ENCODE results near the gene AUNIP. TPM values are rescaled to one million over a fixed set of nuclear protein-coding genes. Genes with fewer than 3 reads are reported as not detected.

Gene AUNIP
- total and polyA plus RNA-seq, 2 experiments from 2014 or later: 20.9 to 21.9 TPM

GRCh38 chr1:25848531-25848930 is 10.7 kb downstream of the AUNIP start (continued):
- TF ChIP-seq REST (IDR thresholded peaks at IDR 0.05; ENCODE audit: unreplicated experiment): no peak

DNA sequence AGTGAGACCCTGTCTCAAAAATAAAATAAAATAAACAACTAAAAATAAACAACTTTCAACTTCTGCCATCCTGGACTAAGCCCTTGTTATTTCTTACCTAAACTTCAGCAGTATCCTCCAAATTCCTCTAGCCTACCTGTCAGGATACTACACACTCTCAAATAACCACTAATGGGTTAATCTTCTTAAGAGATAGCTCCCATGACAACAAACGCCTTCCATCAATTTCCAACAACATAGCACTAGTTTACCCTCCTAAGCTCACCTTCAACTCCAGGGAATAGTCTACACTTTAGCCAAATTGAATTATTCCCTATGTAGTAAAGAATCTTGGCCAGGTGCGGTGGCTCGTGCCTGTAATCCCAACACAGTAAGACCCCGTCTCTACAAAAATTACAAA is 11.3 kb downstream of the AUNIP start:
- Histone ChIP-seq H3K9me2 (ENCODE audit: insufficient read depth) (no peaks in the 10 kb centered on the region), H3K4me2 (no peak overlapping the region), H3K4me1 (ENCODE audit: insufficient read depth) (no peaks in the 10 kb centered on the region), H3K36me3 (ENCODE audit: insufficient read depth) (peaks cover 2% of the 10 kb centered on the region; the same call in 1 of the 2 replicates), H3K79me2 (replicated peaks; ENCODE audit: insufficient read depth) (peaks cover 99% of the 10 kb centered on the region), H3K27ac (ENCODE audit: low read depth) (no peak overlapping the region), H3K4me3 (no peak overlapping the region), H2AFZ (no peak overlapping the region), H3F3A (replicated peaks; ENCODE audit: low read depth) (no peaks in the 10 kb centered on the region), H4K20me1 (replicated peaks; ENCODE audit: insufficient read depth) (peaks cover 32% of the 10 kb centered on the region), H3K27me3 (ENCODE audit: insufficient read depth) (no peaks in the 10 kb centered on the region)
- Mint-ChIP-seq H3K27me3 (ENCODE audit: insufficient read depth, low read depth, poor library complexity) (peaks cover 2% of the 10 kb centered on the region), H3K36me3 (ENCODE audit: low read depth) (no peaks in the 10 kb centered on the region; the same call in 2 of the 3 replicates), H3K4me3 (no peak overlapping the region), H3K27ac (no peak overlapping the region), H3K9me3 (no peaks in the 10 kb centered on the region), H3K4me1 (peaks cover 10% of the 10 kb centered on the region; the same call in 2 of the 3 replicates)
- DNase-seq (ENCODE audit: low spot score): no peak
- TF ChIP-seq EZH2 (IDR thresholded peaks at IDR 0.05; ENCODE audit: low read depth, unreplicated experiment): no peak
- ATAC-seq: no peak

DNA sequence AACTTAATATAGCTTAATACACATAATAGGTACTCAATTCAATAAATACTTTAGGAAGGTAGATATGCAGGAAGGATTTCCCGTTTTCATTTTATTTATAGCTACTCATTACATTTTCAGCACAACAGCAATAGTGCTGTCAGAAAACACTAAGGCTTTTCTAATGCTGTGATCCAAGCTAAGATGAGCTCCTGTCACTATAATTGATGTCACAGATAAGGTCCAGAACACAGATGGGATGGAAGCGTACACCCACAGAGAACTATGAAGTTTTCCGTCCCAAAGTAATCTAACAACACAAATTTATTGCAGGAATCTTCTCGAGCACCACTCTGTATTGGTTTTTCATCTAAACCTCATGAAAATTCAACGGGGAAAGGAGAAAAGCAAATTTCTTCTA is 13.6 kb downstream of the AUNIP start:
- DNase-seq (ENCODE audit: low spot score) (no peak), ATAC-seq (no peak)
- TF ChIP-seq EZH2 (IDR thresholded peaks at IDR 0.05; ENCODE audit: low read depth, unreplicated experiment): no peak
- TF ChIP-seq STAT1 (IDR thresholded peaks at IDR 0.05; ENCODE audit: unreplicated experiment): no peak
- no peak overlapping the region for H3K27ac Mint-ChIP-seq
- H3K27me3 ChIP-seq (ENCODE audit: insufficient read depth): no peaks in the 10 kb centered on the region
- H3K9me2 ChIP-seq (ENCODE audit: insufficient read depth): no peaks in the 10 kb centered on the region
- peaks cover 2% of the 10 kb centered on the region; the same call in 1 of the 2 replicates for H3K36me3 ChIP-seq (ENCODE audit: insufficient read depth)
- H3K79me2 ChIP-seq (replicated peaks; ENCODE audit: insufficient read depth): peaks cover 98% of the 10 kb centered on the region
- no peak overlapping the region for H3K4me3 ChIP-seq
- no peak overlapping the region for H3K4me3 Mint-ChIP-seq
- no peaks in the 10 kb centered on the region for H3K4me1 ChIP-seq (ENCODE audit: insufficient read depth)
- H3K4me2 ChIP-seq: no peak overlapping the region
- peaks cover 10% of the 10 kb centered on the region; the same call in 2 of the 3 replicates for H3K4me1 Mint-ChIP-seq
- H3K27ac ChIP-seq (ENCODE audit: low read depth): peak overlapping the region; percentile 58; the same call in 1 of the 2 replicates
- H4K20me1 ChIP-seq (replicated peaks; ENCODE audit: insufficient read depth): peaks cover 44% of the 10 kb centered on the region
- no peaks in the 10 kb centered on the region; the same call in 2 of the 3 replicates for H3K36me3 Mint-ChIP-seq (ENCODE audit: low read depth)
- H3K27me3 Mint-ChIP-seq (ENCODE audit: insufficient read depth, low read depth, poor library complexity): peaks cover 2% of the 10 kb centered on the region
- no peaks in the 10 kb centered on the region for H3K9me3 Mint-ChIP-seq
- H3F3A ChIP-seq (replicated peaks; ENCODE audit: low read depth): no peaks in the 10 kb centered on the region
- no peak overlapping the region for H2AFZ ChIP-seq

Measured in GM23338 (cell line).